Measurements from ENCODE around the gene CBX4.

DNA sequence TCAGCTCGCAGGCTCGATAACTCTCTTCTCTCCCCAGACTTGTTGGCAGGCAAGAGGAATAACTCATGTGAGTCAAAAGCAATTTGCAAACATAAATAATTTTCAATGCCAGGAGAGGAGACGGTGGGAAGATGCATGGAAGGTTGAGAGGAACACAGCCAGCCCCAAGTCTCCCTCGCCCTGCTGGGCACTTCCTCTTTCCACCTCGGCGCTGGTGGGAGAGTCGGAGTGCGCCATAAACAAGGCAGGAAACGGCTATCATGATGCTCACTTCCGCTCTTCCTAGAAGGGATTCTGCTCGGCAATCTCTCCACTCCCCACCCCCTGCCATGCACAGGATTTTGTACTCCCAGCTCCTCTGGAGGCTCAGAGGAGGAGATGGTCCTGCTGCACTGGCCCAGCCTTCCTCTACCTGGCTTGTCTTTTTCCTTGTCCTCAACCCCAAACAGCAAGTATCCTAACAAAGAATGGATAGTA, 13.0 kb downstream of the CBX4 start:
- TF ChIP-seq, protein P1, sequence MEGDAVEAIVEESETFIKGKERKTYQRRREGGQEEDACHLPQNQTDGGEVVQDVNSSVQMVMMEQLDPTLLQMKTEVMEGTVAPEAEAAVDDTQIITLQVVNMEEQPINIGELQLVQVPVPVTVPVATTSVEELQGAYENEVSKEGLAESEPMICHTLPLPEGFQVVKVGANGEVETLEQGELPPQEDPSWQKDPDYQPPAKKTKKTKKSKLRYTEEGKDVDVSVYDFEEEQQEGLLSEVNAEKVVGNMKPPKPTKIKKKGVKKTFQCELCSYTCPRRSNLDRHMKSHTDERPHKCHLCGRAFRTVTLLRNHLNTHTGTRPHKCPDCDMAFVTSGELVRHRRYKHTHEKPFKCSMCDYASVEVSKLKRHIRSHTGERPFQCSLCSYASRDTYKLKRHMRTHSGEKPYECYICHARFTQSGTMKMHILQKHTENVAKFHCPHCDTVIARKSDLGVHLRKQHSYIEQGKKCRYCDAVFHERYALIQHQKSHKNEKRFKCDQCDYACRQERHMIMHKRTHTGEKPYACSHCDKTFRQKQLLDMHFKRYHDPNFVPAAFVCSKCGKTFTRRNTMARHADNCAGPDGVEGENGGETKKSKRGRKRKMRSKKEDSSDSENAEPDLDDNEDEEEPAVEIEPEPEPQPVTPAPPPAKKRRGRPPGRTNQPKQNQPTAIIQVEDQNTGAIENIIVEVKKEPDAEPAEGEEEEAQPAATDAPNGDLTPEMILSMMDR (IDR thresholded peaks at IDR 0.05): no peak
- TF ChIP-seq POLR2A (IDR thresholded peaks at IDR 0.05): no peak
